ENCODE results near the gene PRELID3B.

Gene PRELID3B

GRCh38 chr20:59015812-59016711 is 26.5 kb downstream of the PRELID3B start:
- Histone ChIP-seq H3K27me3 (ENCODE audit: insufficient read depth, poor library complexity, severe bottlenecking) (no peaks in the 10 kb centered on the region), H3K27ac (replicated peaks) (no peak overlapping the region), H3K4me3 (replicated peaks; ENCODE audit: insufficient read depth, low read length) (no peak overlapping the region)
- TF ChIP-seq SPI1 (IDR thresholded peaks at IDR 0.05; ENCODE audit: borderline replicate concordance, low read depth) (peak; percentile 70; the same call in 1 of the 2 replicates), REST (IDR thresholded peaks at IDR 0.05; ENCODE audit: insufficient replicate concordance, low read depth) (no peak)
- DNase-seq (ENCODE audit: low read depth in 1 of 2, low spot score in 1 of 2), result no peak

- no peak overlapping the region for H3K4me3 ChIP-seq (replicated peaks; ENCODE audit: insufficient read depth, low read length)
- H3K27me3 ChIP-seq (ENCODE audit: insufficient read depth, poor library complexity, severe bottlenecking), result no peaks in the 10 kb centered on the region
- DNase-seq (ENCODE audit: low read depth in 1 of 2, low spot score in 1 of 2), result no peak
- H3K27ac ChIP-seq (replicated peaks), result no peak overlapping the region
- TF ChIP-seq POLR2AphosphoS5 (IDR thresholded peaks at IDR 0.05; ENCODE audit: low read depth) (no peak), SPI1 (IDR thresholded peaks at IDR 0.05; ENCODE audit: borderline replicate concordance, low read depth) (no peak), GABPA (IDR thresholded peaks at IDR 0.05; ENCODE audit: low read depth) (no peak)
- TF ChIP-seq, protein P1, sequence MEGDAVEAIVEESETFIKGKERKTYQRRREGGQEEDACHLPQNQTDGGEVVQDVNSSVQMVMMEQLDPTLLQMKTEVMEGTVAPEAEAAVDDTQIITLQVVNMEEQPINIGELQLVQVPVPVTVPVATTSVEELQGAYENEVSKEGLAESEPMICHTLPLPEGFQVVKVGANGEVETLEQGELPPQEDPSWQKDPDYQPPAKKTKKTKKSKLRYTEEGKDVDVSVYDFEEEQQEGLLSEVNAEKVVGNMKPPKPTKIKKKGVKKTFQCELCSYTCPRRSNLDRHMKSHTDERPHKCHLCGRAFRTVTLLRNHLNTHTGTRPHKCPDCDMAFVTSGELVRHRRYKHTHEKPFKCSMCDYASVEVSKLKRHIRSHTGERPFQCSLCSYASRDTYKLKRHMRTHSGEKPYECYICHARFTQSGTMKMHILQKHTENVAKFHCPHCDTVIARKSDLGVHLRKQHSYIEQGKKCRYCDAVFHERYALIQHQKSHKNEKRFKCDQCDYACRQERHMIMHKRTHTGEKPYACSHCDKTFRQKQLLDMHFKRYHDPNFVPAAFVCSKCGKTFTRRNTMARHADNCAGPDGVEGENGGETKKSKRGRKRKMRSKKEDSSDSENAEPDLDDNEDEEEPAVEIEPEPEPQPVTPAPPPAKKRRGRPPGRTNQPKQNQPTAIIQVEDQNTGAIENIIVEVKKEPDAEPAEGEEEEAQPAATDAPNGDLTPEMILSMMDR (IDR thresholded peaks at IDR 0.05; ENCODE audit: insufficient read depth, low read length), result no peak
Observed at GRCh38 chr20:59015411-59015810, 27.2 kb downstream of the PRELID3B start.

GRCh38 chr20:59014680-59015389 is 27.8 kb downstream of the PRELID3B start:
- no peak overlapping the region for H3K4me3 ChIP-seq (replicated peaks; ENCODE audit: insufficient read depth, low read length)
- no peak overlapping the region for H3K27ac ChIP-seq (replicated peaks)
- DNase-seq (ENCODE audit: low read depth in 1 of 2, low spot score in 1 of 2), result no peak
- no peak for TF ChIP-seq REST (IDR thresholded peaks at IDR 0.05; ENCODE audit: insufficient replicate concordance, low read depth)
- TF ChIP-seq SPI1 (IDR thresholded peaks at IDR 0.05; ENCODE audit: borderline replicate concordance, low read depth), result no peak
- TF ChIP-seq POLR2AphosphoS5 (IDR thresholded peaks at IDR 0.05; ENCODE audit: low read depth), result no peak
- TF ChIP-seq, protein P1 (IDR thresholded peaks at IDR 0.05; ENCODE audit: insufficient read depth, low read length), result no peak
- TF ChIP-seq GABPA (IDR thresholded peaks at IDR 0.05; ENCODE audit: low read depth), result no peak
- H3K27me3 ChIP-seq (ENCODE audit: insufficient read depth, poor library complexity, severe bottlenecking), result no peaks in the 10 kb centered on the region

- Histone ChIP-seq H3K4me3 (replicated peaks; ENCODE audit: insufficient read depth, low read length) (no peak overlapping the region), H3K27me3 (ENCODE audit: insufficient read depth, poor library complexity, severe bottlenecking) (no peaks in the 10 kb centered on the region), H3K27ac (replicated peaks) (no peak overlapping the region)
- TF ChIP-seq REST (IDR thresholded peaks at IDR 0.05; ENCODE audit: insufficient replicate concordance, low read depth), result no peak
- no peak for DNase-seq (ENCODE audit: low read depth in 1 of 2, low spot score in 1 of 2)
Observed at GRCh38 chr20:59013959-59014608, 28.5 kb downstream of the PRELID3B start.

Measured in HL-60 (cell line).